ENCODE data around the gene MIF4GD.
A peak's percentile ranks its signal among the peaks of the same experiment; 100 is the strongest.

The MIF4GD gene

DNA sequence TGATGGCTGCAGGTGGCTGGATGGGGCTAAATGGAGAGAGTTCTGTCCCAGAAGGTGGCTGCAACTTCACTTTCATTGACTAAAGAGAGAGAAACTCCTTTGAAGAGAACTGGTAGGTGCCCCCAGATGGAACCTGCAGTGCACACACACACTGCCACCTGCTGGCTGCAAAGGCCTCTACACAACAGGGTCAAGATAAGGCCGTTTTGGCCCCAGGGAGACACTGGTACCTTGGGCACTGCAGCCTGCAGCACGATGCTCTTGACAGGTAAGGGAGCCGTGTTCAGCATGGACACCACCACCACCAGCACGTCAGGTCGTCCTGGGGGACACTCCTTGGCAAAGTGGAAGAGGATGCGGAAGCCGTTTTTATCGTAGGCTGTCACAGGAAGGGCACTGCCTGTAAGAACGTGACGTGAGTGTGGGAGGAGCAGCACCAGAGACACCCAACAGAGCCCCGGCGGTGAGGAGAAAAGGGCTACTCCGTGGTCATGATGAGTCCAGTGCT is 32.3 kb downstream of the MIF4GD start:
- Mint-ChIP-seq H3K27ac (peak overlapping the region; percentile 92), H3K27me3 (no peaks in the 10 kb centered on the region), H3K36me3 (peaks cover 3% of the 10 kb centered on the region), H3K4me3 (peak overlapping the region; percentile 51), H3K4me1 (ENCODE audit: low read depth) (peaks cover 30% of the 10 kb centered on the region), H3K9me3 (ENCODE audit: low read depth) (no peaks in the 10 kb centered on the region)

DNA sequence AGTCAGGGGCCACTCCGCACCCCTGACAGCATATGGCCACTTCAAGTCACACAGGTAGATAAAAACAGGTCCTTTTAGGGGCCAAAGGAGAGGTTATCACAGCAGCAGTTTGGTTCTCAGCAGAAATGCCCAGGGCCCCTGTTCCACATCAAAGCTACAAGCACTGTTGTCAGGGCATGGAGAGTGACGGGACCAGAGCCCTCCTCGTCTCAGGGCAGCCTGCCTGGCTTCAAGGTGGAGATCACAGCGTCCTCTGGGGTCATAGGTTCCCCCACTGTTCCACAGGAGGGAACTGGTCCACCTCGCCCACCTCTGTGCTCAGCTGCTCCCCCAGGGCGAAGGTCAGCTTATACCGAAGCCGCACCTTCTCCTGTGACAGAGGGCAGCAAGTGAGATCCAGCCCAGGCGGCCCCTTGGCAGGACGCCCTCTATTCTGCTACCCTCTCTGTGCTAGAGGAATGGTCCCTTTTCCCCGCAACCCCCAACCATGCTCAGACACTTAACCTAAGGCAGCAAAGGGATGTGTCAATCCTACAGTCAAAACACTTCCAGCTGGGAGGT is 32.9 kb downstream of the MIF4GD start:
- Mint-ChIP-seq H3K27me3 (no peaks in the 10 kb centered on the region), H3K4me3 (no peak overlapping the region), H3K36me3 (peaks cover 3% of the 10 kb centered on the region), H3K27ac (no peak overlapping the region), H3K9me3 (ENCODE audit: low read depth) (no peaks in the 10 kb centered on the region), H3K4me1 (ENCODE audit: low read depth) (peaks cover 24% of the 10 kb centered on the region)

DNA sequence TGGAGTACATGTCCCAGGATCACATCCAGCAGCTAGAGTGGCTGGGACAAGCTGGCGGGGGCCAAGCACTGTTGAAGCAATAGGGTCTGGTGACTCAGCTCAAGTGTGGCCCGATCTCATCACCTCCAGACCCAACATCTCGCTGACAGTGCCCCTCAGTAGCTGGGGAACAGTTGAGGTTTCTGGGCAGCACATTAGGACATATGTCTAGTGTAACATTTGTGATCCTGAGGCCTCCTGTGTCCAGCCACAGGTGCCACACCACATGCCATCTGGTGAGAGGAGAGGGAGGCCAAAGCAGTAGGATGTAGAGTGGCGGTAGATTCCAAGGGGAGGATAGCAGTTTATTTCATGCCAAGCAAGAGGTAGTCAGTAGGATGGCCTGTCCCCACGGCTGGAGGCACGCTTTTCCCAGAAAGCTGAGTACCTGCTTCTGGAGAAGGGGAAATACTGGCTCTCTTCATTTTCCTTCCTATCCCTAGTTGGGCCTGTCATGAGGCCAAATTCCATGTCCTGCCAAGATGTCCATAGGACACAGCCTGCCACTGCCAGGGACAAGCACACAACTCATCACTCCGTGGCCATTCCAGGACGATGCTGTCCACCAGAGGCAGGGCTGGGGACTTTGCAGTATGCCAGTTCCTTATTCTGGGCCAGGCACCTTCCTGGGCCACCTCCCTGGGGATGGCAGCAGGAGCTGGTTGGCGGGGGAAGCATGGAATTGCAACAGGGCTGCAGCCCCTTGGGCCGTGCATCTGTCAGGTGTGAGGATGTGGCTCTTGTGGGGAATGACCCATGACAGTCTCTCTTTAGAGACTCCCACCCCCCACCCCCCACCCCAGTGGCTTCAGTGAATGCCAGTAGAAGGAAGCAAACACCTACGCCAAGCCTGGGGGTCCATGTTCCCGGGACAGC is 33.7 kb downstream of the MIF4GD start:
- Mint-ChIP-seq H3K4me3 (no peak overlapping the region), H3K4me1 (ENCODE audit: low read depth) (peaks cover 19% of the 10 kb centered on the region), H3K9me3 (ENCODE audit: low read depth) (no peaks in the 10 kb centered on the region), H3K27ac (no peak overlapping the region), H3K36me3 (peaks cover 4% of the 10 kb centered on the region), H3K27me3 (no peaks in the 10 kb centered on the region)

DNA sequence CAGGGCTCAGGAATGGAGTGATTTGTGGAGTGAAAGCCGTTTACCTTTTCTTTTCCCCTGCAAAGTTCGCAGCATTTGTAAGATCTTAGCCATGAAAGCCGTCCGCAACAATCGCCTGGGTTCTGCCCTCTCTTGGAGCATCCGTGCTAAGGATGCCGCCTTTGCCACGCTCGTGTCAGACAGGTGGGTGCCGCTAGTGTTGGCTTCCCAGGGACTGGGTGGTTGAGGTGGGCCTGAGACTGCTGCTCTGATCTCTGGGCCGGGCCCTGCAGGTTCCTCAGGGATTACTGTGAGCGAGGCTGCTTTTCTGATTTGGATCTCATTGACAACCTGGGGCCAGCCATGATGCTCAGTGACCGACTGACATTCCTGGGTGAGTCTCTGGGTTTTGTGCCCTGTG is 38.2 kb downstream of the MIF4GD start:
- Mint-ChIP-seq H3K27me3 (no peaks in the 10 kb centered on the region), H3K9me3 (ENCODE audit: low read depth) (no peaks in the 10 kb centered on the region), H3K4me3 (no peak overlapping the region), H3K36me3 (peaks cover 6% of the 10 kb centered on the region), H3K4me1 (ENCODE audit: low read depth) (no peaks in the 10 kb centered on the region), H3K27ac (no peak overlapping the region)

DNA sequence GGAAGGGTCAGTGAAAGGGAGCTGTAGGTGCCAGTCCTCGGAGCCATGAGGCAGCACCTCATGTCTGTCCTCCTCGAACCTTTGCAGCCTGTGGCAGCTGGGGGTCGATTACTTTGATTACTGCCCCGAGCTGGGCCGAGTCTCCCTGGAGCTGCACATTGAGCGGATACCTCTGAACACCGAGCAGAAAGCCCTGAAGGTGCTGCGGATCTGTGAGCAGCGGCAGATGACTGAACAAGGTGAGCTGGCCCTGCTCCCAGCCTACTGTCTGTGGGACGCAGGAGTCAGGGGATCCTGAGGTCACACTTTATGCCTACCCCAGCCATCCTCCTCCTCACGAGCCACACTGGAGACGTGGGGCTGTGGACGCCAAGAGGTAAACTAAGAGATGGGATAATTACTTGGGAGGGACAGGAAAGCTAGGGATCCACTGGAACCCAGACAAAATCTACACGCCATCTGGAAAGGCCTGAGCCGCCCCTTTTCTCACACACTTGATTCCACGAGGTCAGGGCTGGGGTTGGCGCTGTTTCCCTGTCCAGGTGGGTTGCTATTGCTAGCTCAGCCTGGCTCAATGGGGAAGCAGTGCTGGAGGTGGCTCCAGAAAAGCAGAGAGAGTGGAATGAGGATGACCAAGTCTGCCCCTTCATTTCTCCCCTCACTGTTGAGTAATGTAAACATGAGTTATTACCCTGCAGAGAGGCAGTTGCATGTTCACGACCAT is 39.1 kb downstream of the MIF4GD start:
- peak overlapping the region; percentile 54 for H3K27ac Mint-ChIP-seq
- peaks cover 6% of the 10 kb centered on the region for H3K36me3 Mint-ChIP-seq
- H3K9me3 Mint-ChIP-seq (ENCODE audit: low read depth): no peaks in the 10 kb centered on the region
- no peaks in the 10 kb centered on the region for H3K4me1 Mint-ChIP-seq (ENCODE audit: low read depth)
- H3K4me3 Mint-ChIP-seq: no peak overlapping the region
- H3K27me3 Mint-ChIP-seq: no peaks in the 10 kb centered on the region

DNA sequence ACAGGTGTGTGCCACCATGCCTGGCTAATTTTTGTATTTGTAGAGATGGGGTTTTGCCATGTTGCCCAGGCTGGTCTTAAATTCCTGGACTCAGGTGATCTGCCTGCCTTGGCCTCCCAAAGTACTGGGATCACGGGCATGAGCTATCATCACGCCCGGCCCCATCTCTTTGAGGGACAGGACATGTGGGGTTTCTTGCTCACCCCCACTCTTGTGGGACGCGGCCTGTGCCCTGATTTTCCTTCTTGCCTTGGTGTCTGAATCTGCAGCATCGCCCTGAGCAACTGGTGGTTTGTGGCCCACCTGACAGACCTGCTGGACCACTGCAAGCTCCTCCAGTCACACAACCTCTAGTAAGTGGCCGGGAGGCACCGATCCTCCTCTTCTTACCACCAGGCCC is 40.0 kb downstream of the MIF4GD start:
- H3K36me3 Mint-ChIP-seq: peaks cover 6% of the 10 kb centered on the region
- no peak overlapping the region for H3K4me3 Mint-ChIP-seq
- H3K27me3 Mint-ChIP-seq: no peaks in the 10 kb centered on the region
- H3K27ac Mint-ChIP-seq: no peak overlapping the region
- no peaks in the 10 kb centered on the region for H3K9me3 Mint-ChIP-seq (ENCODE audit: low read depth)
- H3K4me1 Mint-ChIP-seq (ENCODE audit: low read depth): no peaks in the 10 kb centered on the region

DNA sequence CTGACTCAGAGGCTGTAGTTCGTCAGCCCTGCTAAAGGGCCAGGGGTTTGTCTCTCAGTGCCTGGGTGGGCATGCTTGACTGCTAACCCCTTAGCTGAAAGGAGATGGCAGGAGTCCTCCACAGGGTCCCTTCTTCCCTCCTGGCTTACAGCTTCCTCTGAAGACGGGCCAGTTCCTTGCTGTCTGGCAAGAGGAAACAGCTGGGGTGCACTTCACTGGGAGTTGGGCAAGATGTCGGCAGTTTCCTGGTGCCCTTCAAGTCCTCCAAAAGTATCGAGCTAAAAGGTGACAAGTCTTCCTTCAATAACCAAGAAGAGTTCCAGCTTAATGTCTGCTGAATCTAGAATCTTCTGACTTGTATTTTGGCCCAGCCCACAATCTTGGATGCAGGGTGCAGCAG is 42.2 kb downstream of the MIF4GD start:
- H3K27me3 Mint-ChIP-seq: no peaks in the 10 kb centered on the region
- H3K27ac Mint-ChIP-seq: no peak overlapping the region
- no peak overlapping the region for H3K4me3 Mint-ChIP-seq
- H3K36me3 Mint-ChIP-seq: peaks cover 5% of the 10 kb centered on the region
- H3K4me1 Mint-ChIP-seq (ENCODE audit: low read depth): peaks cover 3% of the 10 kb centered on the region
- no peaks in the 10 kb centered on the region for H3K9me3 Mint-ChIP-seq (ENCODE audit: low read depth)

DNA sequence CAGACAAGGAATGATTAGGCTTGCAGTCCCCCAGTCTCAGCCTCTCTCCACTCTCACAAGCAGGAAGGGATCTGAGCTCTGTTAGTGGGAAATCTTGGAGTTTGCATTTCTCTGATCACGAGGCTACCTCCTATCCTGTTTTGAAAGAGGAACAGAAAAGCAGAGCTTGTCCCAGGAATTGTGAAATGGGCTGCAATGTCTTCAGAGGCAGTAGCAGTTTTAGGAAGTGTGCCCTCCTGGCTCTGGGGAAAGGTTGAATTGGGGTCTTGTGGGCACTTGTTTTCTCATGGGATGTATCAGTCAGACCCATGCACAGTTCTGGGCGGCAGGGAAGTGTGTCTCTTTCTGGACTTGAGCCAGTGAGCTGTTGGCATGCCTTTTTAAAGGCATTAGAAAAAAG is 42.7 kb downstream of the MIF4GD start:
- H3K36me3 Mint-ChIP-seq: peaks cover 5% of the 10 kb centered on the region
- no peak overlapping the region for H3K4me3 Mint-ChIP-seq

DNA sequence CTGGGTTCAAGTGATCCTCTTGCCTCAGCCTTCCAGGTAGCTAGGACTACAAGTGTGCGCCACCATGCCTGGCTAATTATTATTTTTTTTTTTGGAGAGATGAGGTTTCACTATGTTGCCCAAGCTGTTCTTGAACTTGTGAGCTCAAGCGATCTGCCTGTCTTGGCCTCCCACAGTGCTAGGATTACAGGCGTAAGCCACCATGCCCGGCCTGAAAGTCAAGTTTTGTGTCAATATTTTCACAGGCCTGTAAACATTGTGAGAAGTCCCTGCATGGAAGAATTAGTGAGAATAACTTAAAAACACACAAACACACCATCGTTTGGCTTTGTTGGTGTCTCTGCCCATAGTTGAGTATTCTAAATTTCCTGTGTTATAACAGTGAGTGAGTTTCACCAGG is 43.3 kb downstream of the MIF4GD start:
- peaks cover 5% of the 10 kb centered on the region for H3K36me3 Mint-ChIP-seq
- H3K4me1 Mint-ChIP-seq (ENCODE audit: low read depth): peaks cover 3% of the 10 kb centered on the region
- no peak overlapping the region for H3K27ac Mint-ChIP-seq
- no peak overlapping the region for H3K4me3 Mint-ChIP-seq
- H3K9me3 Mint-ChIP-seq (ENCODE audit: low read depth): no peaks in the 10 kb centered on the region
- H3K27me3 Mint-ChIP-seq: no peaks in the 10 kb centered on the region

More for the DNA sequence above, 42.7 kb downstream of the MIF4GD start:
- Mint-ChIP-seq H3K4me1 (ENCODE audit: low read depth) (peaks cover 3% of the 10 kb centered on the region), H3K27me3 (no peaks in the 10 kb centered on the region), H3K27ac (peak overlapping the region; percentile 12), H3K9me3 (ENCODE audit: low read depth) (no peaks in the 10 kb centered on the region)

DNA sequence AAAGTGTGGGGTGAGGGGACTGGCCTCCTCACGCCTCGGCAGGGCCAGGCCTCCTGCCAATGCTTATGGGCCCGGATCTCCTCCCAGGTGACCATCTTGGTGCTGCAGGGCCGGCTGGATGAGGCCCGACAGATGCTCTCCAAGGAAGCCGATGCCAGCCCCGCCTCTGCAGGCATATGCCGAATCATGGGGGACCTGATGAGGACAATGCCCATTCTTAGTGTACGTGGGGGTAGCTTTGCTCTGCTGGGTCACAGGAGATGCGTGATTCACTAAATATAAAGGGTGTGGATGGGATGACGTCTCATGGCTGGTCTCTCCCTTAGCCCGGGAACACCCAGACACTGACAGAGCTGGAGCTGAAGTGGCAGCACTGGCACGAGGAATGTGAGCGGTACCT is 46.0 kb downstream of the MIF4GD start:
- Mint-ChIP-seq H3K27me3 (no peaks in the 10 kb centered on the region), H3K9me3 (ENCODE audit: low read depth) (no peaks in the 10 kb centered on the region), H3K4me3 (no peak overlapping the region), H3K36me3 (peaks cover 3% of the 10 kb centered on the region), H3K4me1 (ENCODE audit: low read depth) (peaks cover 3% of the 10 kb centered on the region), H3K27ac (no peak overlapping the region)

DNA sequence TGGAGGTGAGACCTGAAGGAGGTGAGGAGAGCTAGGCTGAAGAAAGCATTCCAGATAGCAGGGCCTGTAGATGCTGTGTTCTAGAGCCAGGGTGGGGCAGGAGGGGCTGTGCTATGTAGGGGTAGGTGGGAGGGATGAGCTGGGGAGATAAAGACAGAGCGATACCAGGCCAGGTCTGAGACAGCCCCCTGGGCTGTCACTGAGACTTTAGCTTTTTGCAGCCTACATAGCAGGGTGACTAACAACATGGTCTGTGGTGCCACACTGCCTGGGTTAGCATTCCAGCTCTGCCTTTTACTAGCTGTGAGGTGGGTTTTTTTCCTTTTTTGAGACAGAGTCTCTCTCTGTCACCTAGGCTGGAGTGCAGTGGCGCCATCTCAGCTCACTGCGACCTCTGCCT is 51.2 kb downstream of the MIF4GD start:
- no peaks in the 10 kb centered on the region for H3K9me3 Mint-ChIP-seq (ENCODE audit: low read depth)
- H3K4me3 Mint-ChIP-seq: no peak overlapping the region
- peaks cover 2% of the 10 kb centered on the region for H3K36me3 Mint-ChIP-seq
- no peak overlapping the region for H3K27ac Mint-ChIP-seq
- H3K4me1 Mint-ChIP-seq (ENCODE audit: low read depth): peaks cover 1% of the 10 kb centered on the region
- H3K27me3 Mint-ChIP-seq: no peaks in the 10 kb centered on the region

DNA sequence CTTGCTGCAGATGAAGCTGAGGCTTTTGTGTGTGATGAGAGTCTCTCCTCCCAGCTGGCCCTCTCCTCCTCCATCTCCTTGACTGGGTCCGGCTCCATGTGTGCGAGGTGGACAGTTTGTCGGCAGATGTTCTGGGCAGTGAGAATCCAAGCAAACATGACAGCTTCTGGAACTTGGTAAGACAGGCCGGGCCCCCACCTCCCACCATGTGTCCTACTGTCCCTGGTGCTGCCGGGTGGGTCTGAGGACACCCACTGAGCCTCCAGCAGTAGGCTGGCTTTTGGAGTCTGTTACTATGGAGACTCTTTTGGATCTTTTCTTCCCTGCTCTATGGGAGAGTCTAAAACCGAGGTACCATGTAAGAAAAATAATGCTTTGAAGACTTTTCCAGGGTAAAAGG is 52.9 kb downstream of the MIF4GD start:
- Mint-ChIP-seq H3K4me1 (ENCODE audit: low read depth) (peaks cover 1% of the 10 kb centered on the region), H3K9me3 (ENCODE audit: low read depth) (no peaks in the 10 kb centered on the region), H3K27me3 (no peaks in the 10 kb centered on the region), H3K36me3 (peaks cover 2% of the 10 kb centered on the region), H3K4me3 (no peak overlapping the region), H3K27ac (no peak overlapping the region)
